ENCODE results near the gene TSPAN16. TPM values are rescaled to one million over a fixed set of nuclear protein-coding genes. Genes with fewer than 3 reads are reported as not detected.
A peak's percentile ranks its signal among the peaks of the same experiment; 100 is the strongest.
"Not testable (repeated sequence)": the region's sequence is repeated elsewhere in the genome, so short reads cannot be mapped to it uniquely, and the experiment has no call there.

TSPAN16 gene
- polyA plus RNA-seq, 6 donors from 2014 or later = not detected

GRCh38 chr19:11330127-11330526, 34.2 kb downstream of the TSPAN16 start:
- Mint-ChIP-seq H3K27me3 (no peaks in the 10 kb centered on the region), H3K9me3 (peaks cover 0 to 2% (median 0%) of the 10 kb centered on the region in 7 donors), H3K4me3 (no peak overlapping the region), H3K36me3 (peaks cover 7 to 11% of the 10 kb centered on the region in 2 donors), H3K27ac (peak overlapping the region in 1 of 6 donors; percentile 70), H3K4me1 (no peaks in the 10 kb centered on the region)
- DNase-seq = no peak
- no peak for ATAC-seq (ENCODE audit: low read depth in 2 of 2)

- Mint-ChIP-seq H3K36me3 (peaks cover 12 to 18% of the 10 kb centered on the region in 2 donors), H3K27me3 (no peaks in the 10 kb centered on the region), H3K9me3 (peaks cover 0 to 4% (median 0%) of the 10 kb centered on the region in 7 donors), H3K4me3 (no peak overlapping the region), H3K27ac (peak overlapping the region in 2 of 6 donors; percentile 8 to 73), H3K4me1 (no peaks in the 10 kb centered on the region)
- ATAC-seq (ENCODE audit: low read depth in 2 of 2) (no peak), DNase-seq (no peak)
These were observed 35.5 kb downstream of the TSPAN16 start for GRCh38 chr19:11331502-11331901.

- Mint-ChIP-seq H3K27me3 (no peaks in the 10 kb centered on the region), H3K9me3 (peaks cover 0 to 6% (median 0%) of the 10 kb centered on the region in 7 donors), H3K4me1 (peaks cover 1 to 10% (median 8%) of the 10 kb centered on the region in 3 donors), H3K4me3 (no peak overlapping the region), H3K36me3 (peaks cover 12 to 18% of the 10 kb centered on the region in 2 donors), H3K27ac (no peak overlapping the region)
- DNase-seq (no peak), ATAC-seq (ENCODE audit: low read depth in 2 of 2) (no peak)
These were observed 36.9 kb downstream of the TSPAN16 start for GRCh38 chr19:11332822-11333221.

GRCh38 chr19:11333838-11334237, 37.9 kb downstream of the TSPAN16 start:
- not testable (repeated sequence) for H3K9me3 Mint-ChIP-seq, DNase-seq, H3K27me3 Mint-ChIP-seq, H3K4me3 Mint-ChIP-seq
- Mint-ChIP-seq H3K36me3 (peaks cover 12 to 18% of the 10 kb centered on the region in 2 donors), H3K27ac (peak overlapping the region in 1 of 6 donors; percentile 78), H3K4me1 (peaks cover 8 to 18% (median 18%) of the 10 kb centered on the region in 3 donors)
- ATAC-seq (ENCODE audit: low read depth in 2 of 2) = peak in 1 of 2 donors; percentile 38

GRCh38 chr19:11335449-11336146, 39.6 kb downstream of the TSPAN16 start:
- Mint-ChIP-seq H3K9me3 (peaks cover 0 to 6% (median 0%) of the 10 kb centered on the region in 7 donors), H3K36me3 (peaks cover 12 to 18% of the 10 kb centered on the region in 2 donors), H3K27me3 (no peaks in the 10 kb centered on the region), H3K4me1 (peaks cover 12 to 28% (median 27%) of the 10 kb centered on the region in 3 donors), H3K27ac (peak overlapping the region in 2 of 6 donors; percentile 69 to 91), H3K4me3 (peak overlapping the region in 2 of 8 donors; percentile 27 to 35)
- DNase-seq (no peak), ATAC-seq (ENCODE audit: low read depth in 2 of 2) (no peak)

- DNase-seq (no peak), ATAC-seq (ENCODE audit: low read depth in 2 of 2) (peak in 1 of 2 donors; percentile 32)
- Mint-ChIP-seq H3K36me3 (peaks cover 12 to 18% of the 10 kb centered on the region in 2 donors), H3K27ac (peak overlapping the region in 1 of 6 donors; percentile 24), H3K4me3 (peak overlapping the region in 3 of 8 donors; percentile 1 to 65 (median 64)), H3K27me3 (no peaks in the 10 kb centered on the region), H3K4me1 (peaks cover 12 to 28% (median 27%) of the 10 kb centered on the region in 3 donors), H3K9me3 (peaks cover 0 to 6% (median 0%) of the 10 kb centered on the region in 7 donors)
These were observed 41.1 kb downstream of the TSPAN16 start for GRCh38 chr19:11337080-11337479.

GRCh38 chr19:11338121-11338520, 42.2 kb downstream of the TSPAN16 start:
- DNase-seq (no peak), ATAC-seq (ENCODE audit: low read depth in 2 of 2) (no peak)
- peaks cover 0 to 5% (median 0%) of the 10 kb centered on the region in 7 donors for H3K9me3 Mint-ChIP-seq
- H3K27me3 Mint-ChIP-seq = no peaks in the 10 kb centered on the region
- no peak overlapping the region for H3K27ac Mint-ChIP-seq
- peaks cover 12 to 28% (median 27%) of the 10 kb centered on the region in 3 donors for H3K4me1 Mint-ChIP-seq
- peaks cover 6 to 10% of the 10 kb centered on the region in 2 donors for H3K36me3 Mint-ChIP-seq
- H3K4me3 Mint-ChIP-seq = peak overlapping the region in 4 of 8 donors; percentile 5 to 85 (median 58)

- DNase-seq (no peak), ATAC-seq (ENCODE audit: low read depth in 2 of 2) (no peak)
- H3K36me3 Mint-ChIP-seq = peaks cover 6 to 8% of the 10 kb centered on the region in 2 donors
- no peaks in the 10 kb centered on the region for H3K27me3 Mint-ChIP-seq
- peak overlapping the region; percentile 70 to 88 (median 86) for H3K4me3 Mint-ChIP-seq
- H3K9me3 Mint-ChIP-seq = peaks cover 0 to 5% (median 0%) of the 10 kb centered on the region in 7 donors
- H3K27ac Mint-ChIP-seq = peak overlapping the region in 4 of 6 donors; percentile 29 to 69 (median 59)
- H3K4me1 Mint-ChIP-seq = peaks cover 12 to 28% (median 27%) of the 10 kb centered on the region in 3 donors
These were observed 42.8 kb downstream of the TSPAN16 start for GRCh38 chr19:11338569-11339253.

GRCh38 chr19:11339254-11340098, 43.5 kb downstream of the TSPAN16 start, which contains the start of gene RAB3D:
Gene RAB3D, minus strand, starts transcription at chr19:11339657. Its CDS starts 2,258 bp downstream, at chr19:11337399.
- Mint-ChIP-seq H3K27ac (peak within 1 kb of the TSS in 5 of 6 donors; percentile 29 to 69 (median 54)), H3K9me3 (peaks cover 0 to 5% (median 0%) of the 10 kb centered on the region in 7 donors)

GRCh38 chr19:11340099-11340467, 44.1 kb downstream of the TSPAN16 start:
- DNase-seq; H3K27me3 Mint-ChIP-seq; H3K36me3 Mint-ChIP-seq; ATAC-seq (ENCODE audit: low read depth in 2 of 2); H3K9me3 Mint-ChIP-seq: not testable (repeated sequence)
- Mint-ChIP-seq H3K27ac (peak overlapping the region in 1 of 6 donors; percentile 32), H3K4me3 (peak overlapping the region; percentile 70 to 88 (median 86)), H3K4me1 (peaks cover 18 to 37% (median 36%) of the 10 kb centered on the region in 3 donors)

More at GRCh38 chr19:11339254-11340098, 43.5 kb downstream of the TSPAN16 start, which contains the start of gene RAB3D:
- Mint-ChIP-seq H3K36me3 (peaks cover 6 to 8% of the 10 kb centered on the region in 2 donors), H3K4me1 (peaks cover 15 to 31% (median 31%) of the 10 kb centered on the region in 3 donors), H3K4me3 (peak within 1 kb of the TSS; percentile 70 to 88 (median 86)), H3K27me3 (no peaks in the 10 kb centered on the region)
- peak; percentile 89 to 90 for ATAC-seq (ENCODE audit: low read depth in 2 of 2)
- peak; percentile 59 for DNase-seq

- peaks cover 41 to 55% (median 54%) of the 10 kb centered on the region in 3 donors for H3K4me1 Mint-ChIP-seq
- no peaks in the 10 kb centered on the region for H3K36me3 Mint-ChIP-seq
- H3K27ac Mint-ChIP-seq = peak overlapping the region in 1 of 6 donors; percentile 60
- no peaks in the 10 kb centered on the region for H3K9me3 Mint-ChIP-seq
- DNase-seq (no peak), ATAC-seq (ENCODE audit: low read depth in 2 of 2) (no peak)
- H3K4me3 Mint-ChIP-seq = peak overlapping the region in 3 of 8 donors; percentile 12 to 58 (median 37)
- H3K27me3 Mint-ChIP-seq = no peaks in the 10 kb centered on the region
These were observed 46.5 kb downstream of the TSPAN16 start for GRCh38 chr19:11342429-11342828.

- Mint-ChIP-seq H3K27ac (peak overlapping the region; percentile 50 to 99 (median 98)), H3K9me3 (peaks cover 0 to 7% (median 0%) of the 10 kb centered on the region in 7 donors), H3K36me3 (peaks cover 0 to 8% of the 10 kb centered on the region in 2 donors), H3K4me3 (peak overlapping the region; percentile 93 to 98 (median 97)), H3K27me3 (no peaks in the 10 kb centered on the region), H3K4me1 (peaks cover 35 to 41% (median 38%) of the 10 kb centered on the region in 3 donors)
- ATAC-seq (ENCODE audit: low read depth in 2 of 2) (no peak), DNase-seq (no peak)
These were observed 49.3 kb downstream of the TSPAN16 start for GRCh38 chr19:11345122-11345803.
